ENCODE data around the gene USP49. TPM values are rescaled to one million over a fixed set of nuclear protein-coding genes. Genes with fewer than 3 reads are reported as not detected.

USP49 gene
- total RNA-seq, 1 donor from 2014 or later: 2.4 TPM

DNA sequence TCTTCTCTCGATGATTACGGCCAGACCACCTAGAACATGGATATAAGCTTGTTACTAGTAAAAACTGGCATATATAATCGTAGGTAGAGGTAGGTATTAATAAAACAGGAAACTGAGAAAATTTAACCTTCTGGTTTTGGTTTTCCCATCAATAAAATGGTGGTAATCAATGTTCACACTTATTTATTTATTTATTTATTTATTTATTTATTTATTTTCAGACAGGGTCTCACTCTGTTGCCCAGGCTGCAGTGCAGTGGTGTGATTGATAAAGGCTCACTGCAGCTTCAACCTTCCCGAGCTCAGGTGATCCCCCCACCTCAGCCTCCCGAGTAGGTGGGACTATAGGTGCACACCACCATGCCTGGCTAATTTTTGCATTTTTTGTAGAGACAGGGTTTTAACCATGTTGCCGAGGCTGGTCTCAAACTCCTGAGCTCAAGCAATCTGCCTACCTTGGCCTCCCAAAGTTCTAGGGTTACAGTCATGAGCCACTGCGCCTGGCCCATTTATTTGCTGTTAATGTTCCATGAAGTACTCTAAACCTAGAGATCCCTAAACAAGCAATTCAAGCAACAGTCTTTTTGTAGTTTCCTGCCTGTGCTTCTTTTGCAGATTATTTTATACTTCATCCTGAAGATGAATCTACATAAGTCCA, 96.1 kb downstream of the USP49 start:
- Histone ChIP-seq H3K4me3 (ENCODE audit: low read depth, low read length) (no peak overlapping the region), H3K36me3 (ENCODE audit: control insufficient read depth, insufficient read depth, low read length) (peaks cover 1% of the 10 kb centered on the region), H3K27me3 (ENCODE audit: control insufficient read depth, insufficient read depth, low read length) (no peaks in the 10 kb centered on the region)
- TF ChIP-seq, protein P1, sequence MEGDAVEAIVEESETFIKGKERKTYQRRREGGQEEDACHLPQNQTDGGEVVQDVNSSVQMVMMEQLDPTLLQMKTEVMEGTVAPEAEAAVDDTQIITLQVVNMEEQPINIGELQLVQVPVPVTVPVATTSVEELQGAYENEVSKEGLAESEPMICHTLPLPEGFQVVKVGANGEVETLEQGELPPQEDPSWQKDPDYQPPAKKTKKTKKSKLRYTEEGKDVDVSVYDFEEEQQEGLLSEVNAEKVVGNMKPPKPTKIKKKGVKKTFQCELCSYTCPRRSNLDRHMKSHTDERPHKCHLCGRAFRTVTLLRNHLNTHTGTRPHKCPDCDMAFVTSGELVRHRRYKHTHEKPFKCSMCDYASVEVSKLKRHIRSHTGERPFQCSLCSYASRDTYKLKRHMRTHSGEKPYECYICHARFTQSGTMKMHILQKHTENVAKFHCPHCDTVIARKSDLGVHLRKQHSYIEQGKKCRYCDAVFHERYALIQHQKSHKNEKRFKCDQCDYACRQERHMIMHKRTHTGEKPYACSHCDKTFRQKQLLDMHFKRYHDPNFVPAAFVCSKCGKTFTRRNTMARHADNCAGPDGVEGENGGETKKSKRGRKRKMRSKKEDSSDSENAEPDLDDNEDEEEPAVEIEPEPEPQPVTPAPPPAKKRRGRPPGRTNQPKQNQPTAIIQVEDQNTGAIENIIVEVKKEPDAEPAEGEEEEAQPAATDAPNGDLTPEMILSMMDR (IDR thresholded peaks at IDR 0.05; ENCODE audit: insufficient read depth, low read length, poor library complexity, severe bottlenecking): no peak
- no peak for DNase-seq (ENCODE audit: low read depth)

DNA sequence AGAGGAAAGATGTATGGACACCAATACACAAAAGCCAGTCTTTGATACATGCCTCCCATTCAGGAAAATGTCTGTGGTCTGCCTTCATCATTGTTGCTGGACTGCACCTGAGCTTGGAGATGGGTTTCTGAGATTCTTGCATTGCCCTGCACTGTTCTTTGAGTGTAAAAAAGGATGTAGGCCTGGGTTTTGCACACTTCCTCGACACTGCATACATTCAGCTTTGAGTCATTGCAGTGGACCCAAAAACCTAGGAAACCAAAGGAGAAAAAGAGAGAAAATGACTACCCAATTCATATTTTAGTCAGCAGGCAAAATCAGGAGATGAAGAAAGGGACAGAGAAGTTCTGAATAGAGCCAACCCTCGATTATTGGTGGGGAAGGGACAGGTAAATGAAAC, 98.7 kb downstream of the USP49 start:
- H3K4me3 ChIP-seq (ENCODE audit: low read depth, low read length): no peak overlapping the region
- no peaks in the 10 kb centered on the region for H3K27me3 ChIP-seq (ENCODE audit: control insufficient read depth, insufficient read depth, low read length)
- TF ChIP-seq, protein P1 (IDR thresholded peaks at IDR 0.05; ENCODE audit: insufficient read depth, low read length, poor library complexity, severe bottlenecking): no peak
- DNase-seq (ENCODE audit: low read depth): no peak
- peaks cover 1% of the 10 kb centered on the region for H3K36me3 ChIP-seq (ENCODE audit: control insufficient read depth, insufficient read depth, low read length)

DNA sequence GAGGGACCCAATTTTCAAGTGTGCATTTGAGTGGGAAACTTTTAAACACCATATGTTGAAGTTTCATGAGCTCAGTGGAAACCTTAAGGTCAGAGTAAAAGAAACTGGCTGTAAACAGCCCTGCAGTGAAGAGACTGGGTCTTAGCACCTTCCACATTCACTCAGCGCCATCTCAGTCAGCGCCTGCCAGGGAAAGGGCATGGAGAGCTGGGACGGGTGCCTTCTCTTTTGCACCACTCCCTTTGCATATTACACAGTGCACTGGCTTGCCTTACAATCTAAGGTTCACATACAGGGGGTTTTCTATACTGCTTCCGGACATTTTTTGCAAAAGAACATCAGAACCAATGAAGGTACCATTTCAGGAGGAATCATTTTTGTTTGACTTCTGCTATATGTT, 103.2 kb downstream of the USP49 start:
- Histone ChIP-seq H3K4me3 (ENCODE audit: low read depth, low read length) (no peak overlapping the region), H3K36me3 (ENCODE audit: control insufficient read depth, insufficient read depth, low read length) (peaks cover 1% of the 10 kb centered on the region), H3K27me3 (ENCODE audit: control insufficient read depth, insufficient read depth, low read length) (no peaks in the 10 kb centered on the region)
- DNase-seq (ENCODE audit: low read depth): no peak
- TF ChIP-seq, protein P1 (IDR thresholded peaks at IDR 0.05; ENCODE audit: insufficient read depth, low read length, poor library complexity, severe bottlenecking): no peak

DNA sequence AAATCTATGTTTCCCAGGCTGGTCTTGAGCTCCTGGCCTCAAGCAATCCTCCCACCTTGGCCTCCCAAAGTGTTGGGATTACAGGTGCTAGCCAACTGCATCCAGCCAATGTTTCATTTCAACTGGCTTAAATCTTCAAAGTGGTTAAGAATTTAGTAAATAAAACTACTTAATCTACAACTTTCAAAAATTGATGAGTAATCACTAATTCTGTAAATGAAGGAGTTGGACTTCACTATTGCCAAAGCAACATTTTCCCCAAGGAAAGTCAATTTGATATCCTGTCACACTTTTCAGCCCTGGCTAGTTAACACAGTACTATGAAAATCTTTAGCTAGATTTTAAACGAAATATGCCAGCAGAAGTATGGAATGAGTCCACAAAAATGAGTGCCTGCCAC, 103.9 kb downstream of the USP49 start:
- Histone ChIP-seq H3K4me3 (ENCODE audit: low read depth, low read length) (no peak overlapping the region), H3K36me3 (ENCODE audit: control insufficient read depth, insufficient read depth, low read length) (no peaks in the 10 kb centered on the region), H3K27me3 (ENCODE audit: control insufficient read depth, insufficient read depth, low read length) (no peaks in the 10 kb centered on the region)
- TF ChIP-seq, protein P1 (IDR thresholded peaks at IDR 0.05; ENCODE audit: insufficient read depth, low read length, poor library complexity, severe bottlenecking): no peak
- DNase-seq (ENCODE audit: low read depth): no peak

DNA sequence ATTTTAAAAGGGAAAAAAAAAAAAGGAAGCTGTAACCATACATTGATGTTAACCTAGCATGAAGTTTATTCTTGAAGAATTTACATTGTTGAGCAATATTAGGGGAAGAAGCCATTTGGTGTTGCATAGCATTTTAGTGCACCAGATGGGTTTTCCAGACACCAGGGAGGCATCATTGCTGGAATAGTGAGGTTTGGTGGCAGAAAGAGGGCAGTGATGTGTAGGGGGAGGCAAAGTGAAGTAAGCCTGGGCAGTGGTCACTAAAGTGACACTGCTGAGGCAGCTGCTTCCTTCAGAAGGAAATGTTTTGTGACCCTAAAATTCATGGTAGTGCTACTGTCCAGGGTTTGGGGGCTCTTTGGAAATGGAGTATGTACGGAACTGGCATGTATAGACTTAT, 105.1 kb downstream of the USP49 start:
- TF ChIP-seq, protein P1 (IDR thresholded peaks at IDR 0.05; ENCODE audit: insufficient read depth, low read length, poor library complexity, severe bottlenecking): no peak
- H3K4me3 ChIP-seq (ENCODE audit: low read depth, low read length): no peak overlapping the region
- no peaks in the 10 kb centered on the region for H3K27me3 ChIP-seq (ENCODE audit: control insufficient read depth, insufficient read depth, low read length)
- DNase-seq (ENCODE audit: low read depth): no peak
- no peaks in the 10 kb centered on the region for H3K36me3 ChIP-seq (ENCODE audit: control insufficient read depth, insufficient read depth, low read length)

DNA sequence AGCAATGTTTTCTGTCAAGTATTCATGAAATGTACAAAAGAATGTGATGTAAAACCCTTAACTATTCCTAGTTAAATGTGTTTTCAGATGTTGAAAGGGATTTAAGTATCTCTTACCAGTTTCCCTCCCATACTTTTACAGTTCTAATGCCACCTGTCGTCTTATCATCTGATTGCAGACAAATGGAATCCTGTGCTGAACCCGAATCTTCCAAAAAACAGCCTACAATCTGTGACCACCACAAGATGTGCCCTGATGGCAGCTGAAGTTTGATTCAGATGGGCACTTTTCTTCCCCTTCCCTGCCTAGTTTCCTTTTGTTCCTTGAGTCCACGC, 105.8 kb downstream of the USP49 start:
- TF ChIP-seq, protein P1 (IDR thresholded peaks at IDR 0.05; ENCODE audit: insufficient read depth, low read length, poor library complexity, severe bottlenecking): no peak
- Histone ChIP-seq H3K36me3 (ENCODE audit: control insufficient read depth, insufficient read depth, low read length) (no peaks in the 10 kb centered on the region), H3K4me3 (ENCODE audit: low read depth, low read length) (no peak overlapping the region), H3K27me3 (ENCODE audit: control insufficient read depth, insufficient read depth, low read length) (no peaks in the 10 kb centered on the region)
- DNase-seq (ENCODE audit: low read depth): no peak

All from kidney epithelial cell (primary cell).